Endothelial cell of umbilical vein (primary cell): ENCODE measurements around the gene ZNF619. TPM values are rescaled to one million over a fixed set of nuclear protein-coding genes. Genes with fewer than 3 reads are reported as not detected.

Experiments used
- BruUV-seq: library from RNA; stranded (reverse); fragments of 400-500 nt; replicated peaks from 2 replicates; lab custom pipeline; 2021; lab: Mats Ljungman, UMichigan
- CTCF ChIA-PET: fragments of 300-600, 350-600 bp; sonication (Branson Sonifier 250); formaldehyde crosslinking; loops from one replicate; lab custom pipeline; 2021; ENCODE audit warnings: antibody characterized with exemption, inconsistent platforms; lab: Charles Lee
- POLR2A ChIA-PET: fragments of 300-600, 350-600 bp; sonication (Branson Sonifier 250); formaldehyde crosslinking; loops from one replicate; lab custom pipeline; 2021; ENCODE audit warnings: antibody characterized with exemption, inconsistent platforms; lab: Charles Lee
- DNase-seq: peaks from one replicate; pipeline ENCODE4 v3.0.0-alpha.2; 2011; ENCODE audit warnings: low read depth, low spot score
- FAIRE-seq: peaks from 2 replicates; lab custom pipeline; 2011; peaks lifted over from hg19 to GRCh38; lab: Jason Lieb, UNC
- H2AFZ ChIP-seq: 2 replicates; pipeline ENCODE4 v1.6.0; 2012; ENCODE audit warnings: low read depth, low read length, control low read depth, inconsistent platforms
- H3K27ac ChIP-seq: 2 replicates; pipeline ENCODE4 v1.5.1; 2011; ENCODE audit warnings: low read depth, mild to moderate bottlenecking, control low read depth, low read length, moderate library complexity; ENCODE audit not compliant: insufficient read depth
- H3K27me3 ChIP-seq, 2 experiments: 2 replicates each; pipeline versions ENCODE4 v1.6.0 to v1.6.1; 2011; ENCODE audit warnings: low read length in 2 of 2, mixed read lengths in 1 of 2; ENCODE audit not compliant: control insufficient read depth in 2 of 2, insufficient read depth in 2 of 2
- H3K36me3 ChIP-seq, 2 experiments: 2 replicates in 1 of 2; 3 replicates in 1 of 2; pipeline ENCODE4 v1.5.1; 2011; ENCODE audit warnings: low read length in 2 of 2, mild to moderate bottlenecking in 1 of 2, moderate library complexity in 1 of 2; ENCODE audit not compliant: control insufficient read depth in 2 of 2, insufficient read depth in 2 of 2; ENCODE audit errors: extremely low read depth in 1 of 2
- H3K4me1 ChIP-seq: 3 replicates; pipeline ENCODE4 v1.5.1; 2011; ENCODE audit warnings: mild to moderate bottlenecking, low read length; ENCODE audit not compliant: control insufficient read depth, insufficient read depth; ENCODE audit errors: extremely low read depth
- H3K4me2 ChIP-seq: 2 replicates; pipeline ENCODE4 v1.6.1; 2011; ENCODE audit warnings: low read length, control low read depth, mixed read lengths; ENCODE audit not compliant: insufficient read depth
- H3K4me3 ChIP-seq, 3 experiments: fragments of 200-600 bp in 1 of 3; sonication (generic), shearing (Covaris generic) in 1 of 3; replicated peaks in 1 of 3; 2 replicates each; pipeline ENCODE4 v1.5.1; 2011 to 2016; ENCODE audit warnings: control low read depth in 3 of 3, low read length in 3 of 3, mild to moderate bottlenecking in 2 of 3, inconsistent platforms in 1 of 3, low read depth in 1 of 3, moderate library complexity in 1 of 3; ENCODE audit not compliant: insufficient read depth in 1 of 3
- H3K79me2 ChIP-seq: 2 replicates; pipeline ENCODE4 v1.6.0; 2012; ENCODE audit warnings: low read length, inconsistent platforms; ENCODE audit not compliant: control insufficient read depth, insufficient read depth
- H3K9ac ChIP-seq: replicated peaks from 2 replicates; pipeline ENCODE3; 2011; ENCODE audit warnings: low read length, control low read depth; ENCODE audit not compliant: insufficient read depth; ENCODE audit errors: extremely low read depth
- H3K9me1 ChIP-seq: replicated peaks from 3 replicates; pipeline ENCODE4 v1.6.0; 2011; ENCODE audit warnings: mild to moderate bottlenecking, low read length; ENCODE audit not compliant: control insufficient read depth, insufficient read depth; ENCODE audit errors: extremely low read depth
- H3K9me3 ChIP-seq: replicated peaks from 2 replicates; pipeline ENCODE4 v1.5.1; 2012; ENCODE audit warnings: low read length, inconsistent platforms; ENCODE audit not compliant: control insufficient read depth, insufficient read depth
- H4K20me1 ChIP-seq: replicated peaks from 2 replicates; pipeline ENCODE3; 2011; ENCODE audit warnings: mild to moderate bottlenecking, low read length; ENCODE audit not compliant: control insufficient read depth, insufficient read depth; ENCODE audit errors: extremely low read depth
- EZH2 ChIP-seq: IDR thresholded peaks from 2 replicates; pipeline ENCODE4 v1.6.1; 2012; ENCODE audit warnings: borderline replicate concordance, low read depth, mild to moderate bottlenecking, moderate library complexity, low read length, inconsistent platforms; ENCODE audit not compliant: severe bottlenecking
- FOS ChIP-seq: IDR thresholded peaks from 2 replicates; pipeline ENCODE4 v1.6.1; 2011; ENCODE audit warnings: mild to moderate bottlenecking, low read length, moderate library complexity, borderline replicate concordance; ENCODE audit not compliant: insufficient read depth
- GATA2 ChIP-seq: IDR thresholded peaks from 2 replicates; pipeline ENCODE4 v1.7.0; 2011; ENCODE audit warnings: low read depth, mild to moderate bottlenecking, moderate library complexity, mixed read lengths, low read length; ENCODE audit not compliant: insufficient read length, insufficient read depth
- JUN ChIP-seq: IDR thresholded peaks from 2 replicates; pipeline ENCODE4 v1.6.1; 2011; ENCODE audit warnings: borderline replicate concordance, low read depth; ENCODE audit not compliant: insufficient read length, insufficient read depth
- MAX ChIP-seq: IDR thresholded peaks from 2 replicates; pipeline ENCODE4 v1.6.1; 2011; ENCODE audit not compliant: insufficient read depth, insufficient read length
- MYC ChIP-seq: IDR thresholded peaks from one replicate; pipeline ENCODE4 v1.6.1; 2011; ENCODE audit warnings: mild to moderate bottlenecking, low read depth, low read length
- POLR2A ChIP-seq: IDR thresholded peaks from 2 replicates; pipeline ENCODE4 v1.6.1; 2012; ENCODE audit warnings: low read depth, mild to moderate bottlenecking, control low read depth, low read length
- POLR2AphosphoS5 ChIP-seq: IDR thresholded peaks from 2 replicates; pipeline ENCODE4 v1.6.1; 2012; ENCODE audit warnings: low read depth, mild to moderate bottlenecking, control low read depth, low read length, moderate library complexity; ENCODE audit not compliant: insufficient read depth
- dilution Hi-C: fragments of 300-500 bp; cut with MboI; formaldehyde crosslinking; loops from one replicate; pipeline ENCODE4 v1.15.0; 2019; ENCODE audit warnings: low sequenced_read_pairs; ENCODE audit not compliant: extremely low pct_ligation_motif_present
- intact Hi-C: fragments of 100-400 bp; cut with micrococcal nuclease; formaldehyde crosslinking; loops from one replicate; pipeline ENCODE4 v1.10.0; 2022
- polyA plus RNA-seq, 4 experiments: library from polyadenylated mRNA; depleted of rRNA in 3 of 4; stranded (reverse) in 3 of 4; unstranded in 1 of 4; fragments of >200 nt; gene quantifications; 2 replicates each; pipeline versions ENCODE4 v1.2.1 to v1.2.3, GENCODE V29; 2011 to 2012; ENCODE audit warnings: missing spikeins in 1 of 4
- total RNA-seq: library from RNA; stranded (reverse); gene quantifications from 2 replicates; pipeline ENCODE4 v1.2.3, GENCODE V29; 2021
- TF ChIP-seq, protein P1 (sequence below), 2 donors: IDR thresholded peaks; 1 replicate in 1 of 2; 2 replicates in 1 of 2; pipeline ENCODE4 v1.5.1; 2011; ENCODE audit warnings: low read length in 2 of 2, mild to moderate bottlenecking in 2 of 2, moderate library complexity in 2 of 2, control low read depth in 1 of 2, inconsistent platforms in 1 of 2, low read depth in 1 of 2; ENCODE audit not compliant: insufficient read depth in 1 of 2; ENCODE audit errors: extremely low read depth in 1 of 2

ZNF619 gene
- total and polyA plus RNA-seq, 2 donors (not counting 3 experiments of a cell fraction or from before 2014, with no cell fraction given): 2.3 to 7.2 TPM

GRCh38 chr3:40504636-40505430 is 27.9 kb downstream of the ZNF619 start:
- BruUV-seq: TSS peak; percentile 65
- no peaks in the 10 kb centered on the region for H4K20me1 ChIP-seq
- H3K9me3 ChIP-seq: no peaks in the 10 kb centered on the region
- H2AFZ ChIP-seq: no peak overlapping the region
- peak overlapping the region in 1 of 3 experiments; percentile 78 for H3K4me3 ChIP-seq
- dilution Hi-C loops: no loop called here
- POLR2A ChIA-PET: interaction anchor here (1.7 to 3.0 kb wide), 2 partner anchors 19 to 47 kb away, joined by 10 to 19 read pairs; partner anchors contain the start of genes RPL14 and ZNF621
- no peaks in the 10 kb centered on the region for H3K36me3 ChIP-seq
- peaks cover 19% of the 10 kb centered on the region for H3K4me1 ChIP-seq
- no peaks in the 10 kb centered on the region for H3K79me2 ChIP-seq
- intact Hi-C loops: loop anchor here (1.0 to 10.0 kb wide), 7 partner anchors 19 to 970 kb away; partner anchors contain the start of genes RPL14, ZNF619 and ZNF621
- TF ChIP-seq GATA2 (peak; percentile 54), MAX (peak; percentile 91), JUN (peak; percentile 100), EZH2 (no peak), POLR2AphosphoS5 (peak; percentile 93), MYC (peak; percentile 43), FOS (peak; percentile 98), POLR2A (peak; percentile 50)
- TF ChIP-seq, protein P1, sequence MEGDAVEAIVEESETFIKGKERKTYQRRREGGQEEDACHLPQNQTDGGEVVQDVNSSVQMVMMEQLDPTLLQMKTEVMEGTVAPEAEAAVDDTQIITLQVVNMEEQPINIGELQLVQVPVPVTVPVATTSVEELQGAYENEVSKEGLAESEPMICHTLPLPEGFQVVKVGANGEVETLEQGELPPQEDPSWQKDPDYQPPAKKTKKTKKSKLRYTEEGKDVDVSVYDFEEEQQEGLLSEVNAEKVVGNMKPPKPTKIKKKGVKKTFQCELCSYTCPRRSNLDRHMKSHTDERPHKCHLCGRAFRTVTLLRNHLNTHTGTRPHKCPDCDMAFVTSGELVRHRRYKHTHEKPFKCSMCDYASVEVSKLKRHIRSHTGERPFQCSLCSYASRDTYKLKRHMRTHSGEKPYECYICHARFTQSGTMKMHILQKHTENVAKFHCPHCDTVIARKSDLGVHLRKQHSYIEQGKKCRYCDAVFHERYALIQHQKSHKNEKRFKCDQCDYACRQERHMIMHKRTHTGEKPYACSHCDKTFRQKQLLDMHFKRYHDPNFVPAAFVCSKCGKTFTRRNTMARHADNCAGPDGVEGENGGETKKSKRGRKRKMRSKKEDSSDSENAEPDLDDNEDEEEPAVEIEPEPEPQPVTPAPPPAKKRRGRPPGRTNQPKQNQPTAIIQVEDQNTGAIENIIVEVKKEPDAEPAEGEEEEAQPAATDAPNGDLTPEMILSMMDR (IDR thresholded peaks at IDR 0.05; ENCODE audit: extremely low read depth in 1 of 2, insufficient read depth in 1 of 2, low read depth in 1 of 2, low read length in 2 of 2): no peak
- peak; percentile 94 for FAIRE-seq
- H3K9me1 ChIP-seq: no peaks in the 10 kb centered on the region
- H3K4me2 ChIP-seq: peak overlapping the region; percentile 46
- no peaks in the 10 kb centered on the region for H3K27me3 ChIP-seq
- CTCF ChIA-PET: interaction anchor here (0.9 to 2.5 kb wide), 7 partner anchors 20 to 52 kb away, joined by 3 to 19 read pairs (median 4); partner anchors contain the start of genes RPL14, ZNF619 and ZNF621
- peak overlapping the region; percentile 69 for H3K9ac ChIP-seq
- peak overlapping the region; percentile 96 for H3K27ac ChIP-seq
- DNase-seq: peak; percentile 98
